Spleen (tissue), 11 donors: ENCODE data around the gene DEF6. TPM values are rescaled to one million over a fixed set of nuclear protein-coding genes. Genes with fewer than 3 reads are reported as not detected.

Experiments
- DNase-seq: peaks from one replicate; pipeline ENCODE4 v3.0.0-alpha.2; 2020
- H3K27ac ChIP-seq, 8 donors: fragments of 200-600 bp; sonication (generic) in 7 of 8; 1 replicate in 4 of 8; 2 replicates in 4 of 8; pipeline versions ENCODE4 v1.5.0 to v1.8.0; 2016 to 2021; ENCODE audit warnings: inconsistent platforms in 4 of 8, mild to moderate bottlenecking in 4 of 8, moderate library complexity in 1 of 8
- H3K27me3 ChIP-seq, 7 donors: fragments of 200-600 bp; sonication (generic) in 6 of 7; replicated peaks in 1 of 7; 1 replicate in 4 of 7; 2 replicates in 3 of 7; pipeline versions ENCODE4 v1.5.0 to v1.8.0; 2016 to 2021; ENCODE audit warnings: inconsistent platforms in 3 of 7, mild to moderate bottlenecking in 1 of 7
- H3K36me3 ChIP-seq, 6 donors: fragments of 200-600 bp; sonication (generic) in 5 of 6; 1 replicate in 4 of 6; 2 replicates in 2 of 6; pipeline versions ENCODE4 v1.5.0 to v1.8.0; 2016 to 2021; ENCODE audit warnings: inconsistent platforms in 2 of 6
- H3K4me1 ChIP-seq, 6 donors: fragments of 200-600 bp; sonication (generic) in 5 of 6; 1 replicate in 3 of 6; 2 replicates in 3 of 6; pipeline versions ENCODE4 v1.5.0 to v1.8.0; 2016 to 2021; ENCODE audit warnings: inconsistent platforms in 3 of 6
- H3K4me3 ChIP-seq, 8 donors: fragments of 200-600 bp; sonication (generic) in 7 of 8; 1 replicate in 4 of 8; 2 replicates in 4 of 8; pipeline versions ENCODE4 v1.5.0 to v1.8.0; 2016 to 2021; ENCODE audit warnings: inconsistent platforms in 4 of 8, mild to moderate bottlenecking in 4 of 8, moderate library complexity in 2 of 8
- H3K9me3 ChIP-seq, 8 donors: fragments of 200-600 bp; sonication (generic) in 7 of 8; 1 replicate in 4 of 8; 2 replicates in 4 of 8; pipeline versions ENCODE4 v1.5.0 to v1.8.0; 2016 to 2021; ENCODE audit warnings: inconsistent platforms in 4 of 8
- CTCF ChIP-seq, 11 experiments: fragments of 200-600 bp in 7 of 11; fragments of 450-650 bp in 4 of 11; sonication (generic) in 4 of 11; IDR thresholded peaks in 8 of 11; conservative IDR thresholded peaks in 3 of 11; 1 replicate in 7 of 11; 2 replicates in 4 of 11; pipeline versions ENCODE4 v1.4.0 to v1.8.0; 2016 to 2021; ENCODE audit warnings: antibody characterized with exemption in 11 of 11, inconsistent platforms in 4 of 11, mild to moderate bottlenecking in 1 of 11
- POLR2A ChIP-seq, 3 donors: fragments of 450-650 bp; IDR thresholded peaks; one replicate each; pipeline ENCODE4 v1.5.1; 2017; ENCODE audit warnings: antibody characterized with exemption in 3 of 3, mild to moderate bottlenecking in 1 of 3
- POLR2AphosphoS5 ChIP-seq, 3 donors: sonication (generic); formaldehyde crosslinking; IDR thresholded peaks; one replicate each; pipeline ENCODE4 v1.5.1; 2017; ENCODE audit warnings: antibody characterized with exemption in 3 of 3
- WGBS, 5 donors: extraction: QIAGEN DNeasy Blood & Tissue Kit in 3 of 5; methylation state at CpG; one replicate each; pipeline versions ENCODE4 v1.1.5 to v1.1.7; 2013 to 2018; 5-methylcytosine and 5-hydroxymethylcytosine counted together
- intact Hi-C: fragments of 100-400 bp; cut with DNase I; formaldehyde crosslinking; loops from one replicate; pipeline ENCODE4 v1.15.0; 2023; ENCODE audit warnings: low total_unique reads
- polyA plus RNA-seq, 3 donors: library from polyadenylated mRNA; stranded (reverse); fragments of 200-250 nt; gene quantifications; one replicate each; pipeline ENCODE4 v1.2.1, GENCODE V29; 2013
- total RNA-seq, 7 donors: library from RNA; depleted of rRNA in 3 of 7; stranded (reverse); fragments of >200 nt in 3 of 7; fragmentation: NEBNext Ultra II Directional in 4 of 7; extraction: Animal tissue kit (Norgen Biotek cat#: 25700) in 4 of 7; gene quantifications; one replicate each; pipeline versions ENCODE4 v1.1.0 to v1.2.1, GENCODE V29; 2016 to 2021
- donor health status: healthy with polysubstance abuse.
- donor health status: DM: no; HTN: no; CAD: no; lungs with moderate emphysema.
- donor health status: DM: no; HTN: no; CAD: no.
- donor health status: Bipolar disorder and iron deficiency.
- donor health status: healthy.
- donor health status: DM: no; HTN: no; CAD: no.
- donor health status: DM: yes; HTN: yes; CAD: no.

Gene DEF6
- total and polyA plus RNA-seq, 10 donors = 57.9 to 132 (median 73.2) TPM

GRCh38 chr6:35342258-35343091 is 44.9 kb downstream of the DEF6 start, which contains the start of gene PPARD:
Gene PPARD (plus strand): TSS chr6:35342558. CDS start chr6:35411088, 68,530 bp downstream.
- no peaks in the 10 kb centered on the region for H3K9me3 ChIP-seq
- peak; percentile 100 for DNase-seq
- TF ChIP-seq POLR2AphosphoS5 (IDR thresholded peaks at IDR 0.05) (peak; percentile 91 to 93 (median 92)), POLR2A (IDR thresholded peaks at IDR 0.05) (peak in 1 of 3 donors; percentile 38), CTCF (IDR thresholded peaks at IDR 0.05 in 8 of 11, conservative IDR thresholded peaks at IDR 0.05 in 3 of 11) (peak; percentile 98 to 100 (median 99))
- peaks cover 0 to 26% (median 14%) of the 10 kb centered on the region in 6 donors for H3K36me3 ChIP-seq
- H3K4me3 ChIP-seq = peak within 1 kb of the TSS; percentile 56 to 87 (median 80)
- intact Hi-C loops = loop anchor here (5.0 kb wide), 2 partner anchors 110 to 125 kb away; partner anchors contain the start of genes FANCE and RPL10A
- WGBS, 5 donors = 0 to 2% (median 1%) methylated on average over 34 to 77 of the region's 77 CpGs
- peak within 1 kb of the TSS; percentile 53 to 95 (median 92) for H3K27ac ChIP-seq
- H3K27me3 ChIP-seq = no peaks in the 10 kb centered on the region
- peaks cover 17 to 55% (median 49%) of the 10 kb centered on the region in 6 donors for H3K4me1 ChIP-seq

- Histone ChIP-seq H3K4me3 (peak overlapping the region; percentile 56 to 87 (median 80)), H3K36me3 (peaks cover 0 to 34% (median 14%) of the 10 kb centered on the region in 6 donors), H3K4me1 (peaks cover 17 to 63% (median 57%) of the 10 kb centered on the region in 6 donors), H3K27me3 (no peaks in the 10 kb centered on the region), H3K9me3 (no peaks in the 10 kb centered on the region), H3K27ac (peak overlapping the region; percentile 53 to 95 (median 92))
- 14 to 19% (median 16%) methylated on average over 13 of the region's 13 CpGs for WGBS, 5 donors
- peak; percentile 86 for DNase-seq
- TF ChIP-seq POLR2AphosphoS5 (IDR thresholded peaks at IDR 0.05) (peak in 1 of 3 donors; percentile 80), POLR2A (IDR thresholded peaks at IDR 0.05) (no peak)
- intact Hi-C loops = loop anchor here (5.0 kb wide), 2 partner anchors 109 to 124 kb away; partner anchors contain the start of genes FANCE and RPL10A
Observed at GRCh38 chr6:35343092-35343834, 45.6 kb downstream of the DEF6 start.

- peaks cover 17 to 70% (median 64%) of the 10 kb centered on the region in 6 donors for H3K4me1 ChIP-seq
- no peak for TF ChIP-seq POLR2A (IDR thresholded peaks at IDR 0.05)
- TF ChIP-seq POLR2AphosphoS5 (IDR thresholded peaks at IDR 0.05) = no peak
- no peak for TF ChIP-seq CTCF (IDR thresholded peaks at IDR 0.05 in 8 of 11, conservative IDR thresholded peaks at IDR 0.05 in 3 of 11)
Observed at GRCh38 chr6:35343835-35344550, 46.4 kb downstream of the DEF6 start.

GRCh38 chr6:35351422-35351821 is 53.8 kb downstream of the DEF6 start:
- Histone ChIP-seq H3K4me1 (peaks cover 0 to 50% (median 26%) of the 10 kb centered on the region in 6 donors), H3K27me3 (no peaks in the 10 kb centered on the region), H3K36me3 (peaks cover 4 to 97% (median 46%) of the 10 kb centered on the region in 6 donors), H3K9me3 (no peaks in the 10 kb centered on the region), H3K4me3 (no peak overlapping the region), H3K27ac (no peak overlapping the region)
- intact Hi-C loops = no loop called here
- 90 to 96% (median 92%) methylated on average over 4 of the region's 4 CpGs for WGBS, 5 donors
- DNase-seq = no peak
- TF ChIP-seq CTCF (IDR thresholded peaks at IDR 0.05 in 8 of 11, conservative IDR thresholded peaks at IDR 0.05 in 3 of 11) (no peak), POLR2AphosphoS5 (IDR thresholded peaks at IDR 0.05) (no peak)

More at GRCh38 chr6:35343835-35344550, 46.4 kb downstream of the DEF6 start:
- DNase-seq = no peak
- peak overlapping the region in 7 of 8 donors; percentile 34 to 95 (median 93) for H3K27ac ChIP-seq
- no peaks in the 10 kb centered on the region for H3K9me3 ChIP-seq
- H3K4me3 ChIP-seq = peak overlapping the region; percentile 56 to 87 (median 80)
- WGBS, 5 donors = 62 to 76% (median 69%) methylated on average over 6 of the region's 6 CpGs
- intact Hi-C loops = loop anchor here (5.0 kb wide), 2 partner anchors 108 to 123 kb away; partner anchors contain the start of genes FANCE and RPL10A
- no peaks in the 10 kb centered on the region for H3K27me3 ChIP-seq
- H3K36me3 ChIP-seq = peaks cover 0 to 41% (median 14%) of the 10 kb centered on the region in 6 donors
